Endothelial cell (in vitro differentiated cells): ENCODE results near the gene IMPACT. TPM values are rescaled to one million over a fixed set of nuclear protein-coding genes. Genes with fewer than 3 reads are reported as not detected.
A peak's percentile ranks its signal among the peaks of the same experiment; 100 is the strongest.

Experiments used
- DNase-seq: peaks from one replicate; pipeline ENCODE4 v3.0.0; 2021; ENCODE audit warnings: low spot score
- H3K27ac Mint-ChIP-seq: one replicate; pipeline ENCODE4 v1.8.0; 2021; ENCODE audit warnings: mixed read lengths, inconsistent platforms; ENCODE audit not compliant: unreplicated experiment
- H3K27me3 Mint-ChIP-seq: one replicate; pipeline ENCODE4 v1.8.0; 2021; ENCODE audit warnings: mild to moderate bottlenecking, moderate library complexity, mixed read lengths, inconsistent platforms; ENCODE audit not compliant: unreplicated experiment
- H3K36me3 Mint-ChIP-seq: one replicate; pipeline ENCODE4 v1.8.0; 2021; ENCODE audit warnings: mild to moderate bottlenecking, low read depth, mixed read lengths, inconsistent platforms; ENCODE audit not compliant: unreplicated experiment
- H3K4me1 Mint-ChIP-seq: one replicate; pipeline ENCODE4 v1.8.0; 2021; ENCODE audit warnings: mild to moderate bottlenecking, mixed read lengths, inconsistent platforms; ENCODE audit not compliant: unreplicated experiment
- H3K4me3 Mint-ChIP-seq: one replicate; pipeline ENCODE4 v1.8.0; 2021; ENCODE audit warnings: mild to moderate bottlenecking, mixed read lengths, inconsistent platforms; ENCODE audit not compliant: unreplicated experiment
- H3K9me3 Mint-ChIP-seq: one replicate; pipeline ENCODE4 v1.8.0; 2021; ENCODE audit warnings: mixed read lengths, inconsistent platforms; ENCODE audit not compliant: unreplicated experiment
- CTCF ChIP-seq: fragments of 200-600 bp; sonication (generic); IDR thresholded peaks from one replicate; pipeline ENCODE4 v1.5.0; 2021; ENCODE audit warnings: antibody characterized with exemption; ENCODE audit not compliant: unreplicated experiment
- total RNA-seq: library from RNA; stranded (reverse); fragmentation: NEBNext Ultra II Directional; extraction: Animal tissue kit (Norgen Biotek cat#: 25700); gene quantifications from one replicate; pipeline ENCODE4 v1.2.1, GENCODE V29; 2021; ENCODE audit not compliant: unreplicated experiment

IMPACT gene
- total RNA-seq, 1 donor from 2014 or later: 35.4 TPM

GRCh38 chr18:24446953-24447538, 20.6 kb downstream of the IMPACT start:
- no peaks in the 10 kb centered on the region for H3K4me1 Mint-ChIP-seq
- H3K36me3 Mint-ChIP-seq: peaks cover 9% of the 10 kb centered on the region
- H3K27me3 Mint-ChIP-seq: no peaks in the 10 kb centered on the region
- H3K9me3 Mint-ChIP-seq: no peaks in the 10 kb centered on the region
- H3K4me3 Mint-ChIP-seq: no peak overlapping the region
- no peak for TF ChIP-seq CTCF
- H3K27ac Mint-ChIP-seq: no peak overlapping the region
- DNase-seq: no peak

GRCh38 chr18:24447961-24448360, 21.5 kb downstream of the IMPACT start:
- Mint-ChIP-seq H3K27me3 (no peaks in the 10 kb centered on the region), H3K4me1 (no peaks in the 10 kb centered on the region), H3K4me3 (no peak overlapping the region), H3K27ac (no peak overlapping the region), H3K9me3 (no peaks in the 10 kb centered on the region), H3K36me3 (peaks cover 9% of the 10 kb centered on the region)
- no peak for DNase-seq
- TF ChIP-seq CTCF: no peak

GRCh38 chr18:24456549-24456948, 30.1 kb downstream of the IMPACT start:
- no peak for TF ChIP-seq CTCF
- DNase-seq: no peak
- no peaks in the 10 kb centered on the region for H3K9me3 Mint-ChIP-seq

GRCh38 chr18:24459772-24460171, 33.3 kb downstream of the IMPACT start:
- Mint-ChIP-seq H3K9me3 (no peaks in the 10 kb centered on the region), H3K27ac (no peak overlapping the region), H3K36me3 (peaks cover 10% of the 10 kb centered on the region), H3K4me1 (no peaks in the 10 kb centered on the region), H3K4me3 (peak overlapping the region; percentile 15), H3K27me3 (peaks cover 2% of the 10 kb centered on the region)
- no peak for TF ChIP-seq CTCF
- no peak for DNase-seq

More at GRCh38 chr18:24456549-24456948, 30.1 kb downstream of the IMPACT start:
- Mint-ChIP-seq H3K27ac (no peak overlapping the region), H3K4me1 (no peaks in the 10 kb centered on the region), H3K4me3 (no peak overlapping the region), H3K36me3 (peaks cover 10% of the 10 kb centered on the region), H3K27me3 (peaks cover 2% of the 10 kb centered on the region)

- Mint-ChIP-seq H3K27ac (no peak within 1 kb of the TSS), H3K9me3 (no peaks in the 10 kb centered on the region), H3K27me3 (peaks cover 3% of the 10 kb centered on the region), H3K36me3 (peaks cover 6% of the 10 kb centered on the region), H3K4me3 (peak within 1 kb of the TSS; percentile 15), H3K4me1 (no peaks in the 10 kb centered on the region)
- TF ChIP-seq CTCF: no peak
- no peak for DNase-seq
Measured at GRCh38 chr18:24460388-24460787, 33.9 kb downstream of the IMPACT start, which contains the start of gene HRH4. HRH4 (plus strand) TSS chr18:24460637; CDS start chr18:24460729, 92 bp downstream.
